ENCODE data around the gene CNBP. TPM values are rescaled to one million over a fixed set of nuclear protein-coding genes. Genes with fewer than 3 reads are reported as not detected.

CNBP gene
- total and polyA plus RNA-seq, 2 of the 13 experiments (the other 11 are each of a cell fraction or from before 2014, with no cell fraction given), result 282 to 354 TPM

GRCh38 chr3:129228891-129229585 is 45.3 kb upstream of the CNBP start (continued):
- TF ChIP-seq ZHX1 (CRISPR knock-in tag; IDR thresholded peaks at IDR 0.05; ENCODE audit: low read depth) (no peak), ZNF577 (CRISPR knock-in tag; IDR thresholded peaks at IDR 0.05; ENCODE audit: borderline replicate concordance, low read depth) (no peak), ZBTB21 (CRISPR knock-in tag; IDR thresholded peaks at IDR 0.05) (no peak), ZNF318 (CRISPR knock-in tag; IDR thresholded peaks at IDR 0.05) (no peak), ZNF761 (CRISPR knock-in tag; conservative IDR thresholded peaks at IDR 0.05) (no peak), TRAFD1 (CRISPR knock-in tag; IDR thresholded peaks at IDR 0.05; ENCODE audit: borderline replicate concordance) (no peak), ZNF737 (CRISPR knock-in tag; IDR thresholded peaks at IDR 0.05; ENCODE audit: borderline replicate concordance) (no peak), ZNF770 (CRISPR knock-in tag; IDR thresholded peaks at IDR 0.05) (no peak), CBFB (CRISPR knock-in tag; IDR thresholded peaks at IDR 0.05) (peak; percentile 43; the same call in 1 of the 2 replicates), GABPB1 (CRISPR knock-in tag; IDR thresholded peaks at IDR 0.05) (peak; percentile 28; the same call in 1 of the 2 replicates)

Measured in HepG2 (cell line).